ENCODE results near the gene ZNF333. TPM values are rescaled to one million over a fixed set of nuclear protein-coding genes. Genes with fewer than 3 reads are reported as not detected.

ZNF333 gene
- total RNA-seq, 4 donors from 2014 or later = 22.8 to 50.1 (median 26.0) TPM

DNA sequence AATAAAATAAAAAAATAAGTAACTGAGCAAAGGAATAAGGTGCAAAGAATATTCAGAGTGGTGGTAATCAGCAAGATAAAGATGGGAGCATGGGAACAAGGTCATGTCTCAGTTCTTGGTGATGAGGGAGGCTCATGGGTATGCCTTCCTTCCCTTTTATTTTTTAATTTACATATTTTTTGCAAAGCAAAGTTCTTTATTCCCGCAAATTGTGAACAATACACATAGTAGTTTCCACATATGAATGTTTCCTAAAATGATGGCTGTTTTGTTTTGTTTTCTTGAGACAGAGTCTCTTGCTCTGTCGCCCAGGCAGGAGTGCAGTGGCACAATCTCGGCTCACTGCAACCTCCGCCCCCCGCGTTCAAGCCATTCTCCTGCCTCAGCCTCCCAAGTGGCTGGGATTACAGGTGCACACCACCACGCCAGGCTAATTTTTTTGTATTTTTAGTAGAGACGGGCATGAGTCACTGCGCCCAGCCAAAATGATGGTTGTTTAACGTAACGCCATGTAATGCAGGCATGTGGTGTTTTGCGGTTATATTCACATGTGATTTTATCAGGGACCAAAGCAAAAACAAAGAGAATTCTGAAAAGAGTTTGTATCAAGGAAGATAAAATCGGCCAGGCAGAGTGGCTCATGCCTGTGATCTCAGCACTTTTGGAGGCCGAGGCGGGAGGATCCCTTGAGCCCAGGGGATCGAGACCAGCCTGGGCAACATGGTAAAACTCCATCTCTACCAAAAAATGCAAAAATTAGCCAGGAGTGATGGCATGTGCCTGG is 93.0 kb downstream of the ZNF333 start:
- Histone ChIP-seq H3K4me1 (no peaks in the 10 kb centered on the region), H3K4me3 (replicated peaks in 1 of 3) (no peak overlapping the region), H3K27me3 (no peaks in the 10 kb centered on the region), H3K27ac (no peak overlapping the region), H3K9me3 (no peaks in the 10 kb centered on the region), H3K36me3 (no peaks in the 10 kb centered on the region)
- TF ChIP-seq, protein P1, sequence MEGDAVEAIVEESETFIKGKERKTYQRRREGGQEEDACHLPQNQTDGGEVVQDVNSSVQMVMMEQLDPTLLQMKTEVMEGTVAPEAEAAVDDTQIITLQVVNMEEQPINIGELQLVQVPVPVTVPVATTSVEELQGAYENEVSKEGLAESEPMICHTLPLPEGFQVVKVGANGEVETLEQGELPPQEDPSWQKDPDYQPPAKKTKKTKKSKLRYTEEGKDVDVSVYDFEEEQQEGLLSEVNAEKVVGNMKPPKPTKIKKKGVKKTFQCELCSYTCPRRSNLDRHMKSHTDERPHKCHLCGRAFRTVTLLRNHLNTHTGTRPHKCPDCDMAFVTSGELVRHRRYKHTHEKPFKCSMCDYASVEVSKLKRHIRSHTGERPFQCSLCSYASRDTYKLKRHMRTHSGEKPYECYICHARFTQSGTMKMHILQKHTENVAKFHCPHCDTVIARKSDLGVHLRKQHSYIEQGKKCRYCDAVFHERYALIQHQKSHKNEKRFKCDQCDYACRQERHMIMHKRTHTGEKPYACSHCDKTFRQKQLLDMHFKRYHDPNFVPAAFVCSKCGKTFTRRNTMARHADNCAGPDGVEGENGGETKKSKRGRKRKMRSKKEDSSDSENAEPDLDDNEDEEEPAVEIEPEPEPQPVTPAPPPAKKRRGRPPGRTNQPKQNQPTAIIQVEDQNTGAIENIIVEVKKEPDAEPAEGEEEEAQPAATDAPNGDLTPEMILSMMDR (IDR thresholded peaks at IDR 0.05) = no peak
- no peak for TF ChIP-seq POLR2A (IDR thresholded peaks at IDR 0.05)
- no peak for DNase-seq
- 91 to 92% methylated on average over 16 of the region's 16 CpGs for WGBS, 2 donors
- intact Hi-C loops (cut with DNase I) = no loop called here

Other genes with a start within 250 kb of the ZNF333 start
- 1 to 10 TPM in 1 of 4 donors, not detected in 3; 1.5 TPM for gene PTGER1, start 214.7 kb upstream of the ZNF333 start, total RNA-seq
- 10 to 100 TPM; 34.7 to 93.7 (median 55.4) TPM for gene GIPC1, start 193.9 kb upstream of the ZNF333 start, total RNA-seq
- 10 to 100 TPM; 49.1 to 61.1 (median 55.3) TPM for gene DNAJB1, start 171.7 kb upstream of the ZNF333 start, total RNA-seq
- 100 to 1,000 TPM in 2 of 4 donors, 10 to 100 TPM in 2; 75.5 to 126 (median 99.0) TPM for gene TECR, start 160.5 kb upstream of the ZNF333 start, total RNA-seq
- gene NDUFB7, start 118.0 kb upstream of the ZNF333 start, total RNA-seq = 100 to 1,000 TPM; 208 to 584 (median 422) TPM
- not detected for gene CLEC17A, start 107.0 kb upstream of the ZNF333 start, total RNA-seq
- gene ADGRE3, start 15.2 kb upstream of the ZNF333 start, total RNA-seq = under 1 TPM in 1 of 4 donors, not detected in 3; 0.24 TPM
- 1 to 10 TPM in 3 of 4 donors, under 1 TPM in 1; 0.33 to 6.0 (median 2.0) TPM for gene ADGRE2, start 88.5 kb downstream of the ZNF333 start, total RNA-seq
- gene OR7A5, start 145.1 kb downstream of the ZNF333 start, total RNA-seq = not detected
- under 1 TPM in 1 of 4 donors, not detected in 3; under 0.01 TPM for gene OR7C1, start 145.1 kb downstream of the ZNF333 start, total RNA-seq
- not detected for gene OR7A10, start 158.9 kb downstream of the ZNF333 start, total RNA-seq
- not detected for gene OR7A17, start 196.1 kb downstream of the ZNF333 start, total RNA-seq